ENCODE results near the gene CDIPT. TPM values are rescaled to one million over a fixed set of nuclear protein-coding genes. Genes with fewer than 3 reads are reported as not detected.

Gene CDIPT
- total RNA-seq, 1 donor from 2014 or later = 68.6 TPM

- Histone ChIP-seq H3K27ac (replicated peaks) (peak overlapping the region; percentile 97), H3K4me3 (peak overlapping the region; percentile 75), H3K27me3 (ENCODE audit: low read depth) (no peaks in the 10 kb centered on the region), H3K9me3 (replicated peaks) (no peaks in the 10 kb centered on the region), H3K4me1 (peaks cover 82% of the 10 kb centered on the region), H3K36me3 (peaks cover 24% of the 10 kb centered on the region)
- intact Hi-C loops (cut with micrococcal nuclease) = no loop called here
- TF ChIP-seq CTCF (IDR thresholded peaks at IDR 0.05; ENCODE audit: borderline replicate concordance) = no peak
- DNase-seq = no peak
Measured at GRCh38 chr16:29810699-29811169, 52.3 kb downstream of the CDIPT start.

GRCh38 chr16:29809850-29810698 is 53.0 kb downstream of the CDIPT start:
- H3K27ac ChIP-seq (replicated peaks) = peak overlapping the region; percentile 97
- TF ChIP-seq CTCF (IDR thresholded peaks at IDR 0.05; ENCODE audit: borderline replicate concordance) = no peak
- no peak for DNase-seq
- peaks cover 79% of the 10 kb centered on the region for H3K4me1 ChIP-seq
- H3K27me3 ChIP-seq (ENCODE audit: low read depth) = no peaks in the 10 kb centered on the region
- H3K4me3 ChIP-seq = peak overlapping the region; percentile 75
- intact Hi-C loops (cut with micrococcal nuclease) = no loop called here
- H3K9me3 ChIP-seq (replicated peaks) = no peaks in the 10 kb centered on the region
- peaks cover 24% of the 10 kb centered on the region for H3K36me3 ChIP-seq

GRCh38 chr16:29809031-29809747 is 53.8 kb downstream of the CDIPT start:
- peak overlapping the region; percentile 97 for H3K27ac ChIP-seq (replicated peaks)
- no peak for TF ChIP-seq CTCF (IDR thresholded peaks at IDR 0.05; ENCODE audit: borderline replicate concordance)
- peak overlapping the region; percentile 75 for H3K4me3 ChIP-seq
- no peaks in the 10 kb centered on the region for H3K27me3 ChIP-seq (ENCODE audit: low read depth)
- peaks cover 80% of the 10 kb centered on the region for H3K4me1 ChIP-seq
- intact Hi-C loops (cut with micrococcal nuclease) = no loop called here
- H3K36me3 ChIP-seq = peaks cover 24% of the 10 kb centered on the region
- no peak for DNase-seq
- H3K9me3 ChIP-seq (replicated peaks) = no peaks in the 10 kb centered on the region

Other genes starting within 250 kb of the CDIPT start
- gene SPN, start 200.0 kb downstream of the CDIPT start, total RNA-seq = 1.3 TPM
- 20.8 TPM for gene QPRT, start 184.0 kb downstream of the CDIPT start, total RNA-seq
- gene C16orf54, start 117.2 kb downstream of the CDIPT start, total RNA-seq = 0.63 TPM
- gene ZG16, start 85.0 kb downstream of the CDIPT start, total RNA-seq = not detected
- 46.9 TPM for gene KIF22, start 72.5 kb downstream of the CDIPT start, total RNA-seq
- gene MAZ, start 56.7 kb downstream of the CDIPT start, total RNA-seq = 77.6 TPM
- 2.1 TPM for gene PRRT2, start 51.0 kb downstream of the CDIPT start, total RNA-seq
- gene PAGR1, start 47.1 kb downstream of the CDIPT start, total RNA-seq = 12.9 TPM
- 38.6 TPM for gene MVP, start 42.8 kb downstream of the CDIPT start, total RNA-seq
- gene SEZ6L2, start 36.3 kb upstream of the CDIPT start, total RNA-seq = 0.38 TPM
- not detected for gene ASPHD1, start 37.3 kb upstream of the CDIPT start, total RNA-seq
- gene KCTD13, start 63.0 kb upstream of the CDIPT start, total RNA-seq = 9.2 TPM
- 63.2 TPM for gene TMEM219, start 98.9 kb upstream of the CDIPT start, total RNA-seq
- gene TAOK2, start 110.6 kb upstream of the CDIPT start, total RNA-seq = 34.3 TPM
- gene HIRIP3, start 132.4 kb upstream of the CDIPT start, total RNA-seq = 18.8 TPM
- 29.0 TPM for gene INO80E, start 133.0 kb upstream of the CDIPT start, total RNA-seq
- gene DOC2A, start 147.8 kb upstream of the CDIPT start, total RNA-seq = 0.66 TPM
- not detected for gene C16orf92, start 160.0 kb upstream of the CDIPT start, total RNA-seq
- gene TLCD3B, start 168.0 kb upstream of the CDIPT start, total RNA-seq = not detected
- 3,337 TPM for gene ALDOA, start 202.5 kb upstream of the CDIPT start, total RNA-seq
- gene PPP4C, start 212.8 kb upstream of the CDIPT start, total RNA-seq = 32.2 TPM
- 1.0 TPM for gene TBX6, start 228.7 kb upstream of the CDIPT start, total RNA-seq
- 54.4 TPM for gene YPEL3, start 233.0 kb upstream of the CDIPT start, total RNA-seq

All from left ventricle myocardium inferior (tissue), 1 donor.